H1 (cell line): ENCODE measurements around the gene ELMOD1. TPM values are rescaled to one million over a fixed set of nuclear protein-coding genes. Genes with fewer than 3 reads are reported as not detected.

Source experiments
- BCL11A ChIP-seq, 2 experiments: IDR thresholded peaks; one replicate each; pipeline ENCODE4 v1.6.1; 2011; ENCODE audit warnings: low read depth in 2 of 2, low read length in 2 of 2, mild to moderate bottlenecking in 2 of 2
- CEBPB ChIP-seq: IDR thresholded peaks from 2 replicates; pipeline ENCODE4 v1.6.1; 2012; ENCODE audit warnings: low read depth, low read length
- CHD7 ChIP-seq: fragments of 300-600 bp; sonication (generic); IDR thresholded peaks from 2 replicates; pipeline ENCODE4 v1.7.1; 2012; ENCODE audit warnings: low read length, moderate library complexity, mild to moderate bottlenecking, inconsistent platforms; ENCODE audit not compliant: insufficient replicate concordance
- GABPA ChIP-seq: IDR thresholded peaks from 2 replicates; pipeline ENCODE4 v1.6.1; 2011; ENCODE audit warnings: mild to moderate bottlenecking, low read length, moderate library complexity, borderline replicate concordance; ENCODE audit not compliant: insufficient read depth
- RAD21 ChIP-seq, 2 experiments: IDR thresholded peaks in 1 of 2; conservative IDR thresholded peaks in 1 of 2; 2 replicates each; pipeline ENCODE4 v1.6.1; 2011; ENCODE audit warnings: low read depth in 2 of 2, low read length in 2 of 2, improper control_type of control experiment in 1 of 2, inconsistent platforms in 1 of 2, mild to moderate bottlenecking in 1 of 2, moderate library complexity in 1 of 2
- RBBP5 ChIP-seq: IDR thresholded peaks from 2 replicates; pipeline ENCODE4 v1.7.1; 2012; ENCODE audit warnings: low read depth, mild to moderate bottlenecking, inconsistent platforms, low read length, moderate library complexity, borderline replicate concordance
- RNF2 ChIP-seq: fragments of 200-900, 300-1000 bp; sonication (generic); IDR thresholded peaks from 2 replicates; pipeline ENCODE4 v1.7.1; 2016; ENCODE audit warnings: borderline replicate concordance, low read depth, mild to moderate bottlenecking, antibody characterized with exemption, low read length; ENCODE audit not compliant: poor library complexity, severe bottlenecking; ENCODE audit errors: missing control alignments
- SAP30 ChIP-seq: fragments of 300-600 bp; sonication (generic); IDR thresholded peaks from 2 replicates; pipeline ENCODE4 v1.7.1; 2012; ENCODE audit warnings: low read length, moderate library complexity, mild to moderate bottlenecking, inconsistent platforms; ENCODE audit not compliant: insufficient read depth, insufficient replicate concordance
- SP2 ChIP-seq: IDR thresholded peaks from 2 replicates; pipeline ENCODE4 v1.6.1; 2012; ENCODE audit warnings: mild to moderate bottlenecking, low read length, inconsistent platforms
- SP4 ChIP-seq: IDR thresholded peaks from 2 replicates; pipeline ENCODE4 v1.6.1; 2012; ENCODE audit warnings: low read length, inconsistent platforms
- polyA plus RNA-seq, 7 experiments: library from polyadenylated mRNA; depleted of rRNA in 3 of 7; stranded (reverse) in 5 of 7; unstranded in 2 of 7; fragments of >200 nt in 5 of 7; fragments of 200-250 nt in 2 of 7; gene quantifications; 1 replicate in 5 of 7; 2 replicates in 1 of 7; 4 replicates in 1 of 7; pipeline versions ENCODE4 v1.2.1 to v1.2.3, GENCODE V29; 2011 to 2013; ENCODE audit warnings: missing spikeins in 2 of 7, mixed read lengths in 2 of 7
- total RNA-seq: library from RNA; stranded (reverse); fragmentation: NEBNext Ultra II Directional; extraction: Animal tissue kit (Norgen Biotek cat#: 25700); gene quantifications from 2 replicates; pipeline ENCODE4 v1.2.1, GENCODE V29; 2021

The ELMOD1 gene
- total and polyA plus RNA-seq, 2 of the 8 experiments (the other 6 are each of a cell fraction or from before 2014, with no cell fraction given) = 0.47 to 1.6 TPM

GRCh38 chr11:107583629-107584195 lies 7.2 kb upstream of the ELMOD1 start (continued):
- TF ChIP-seq CHD7 (no peak), RBBP5 (no peak), RAD21 (IDR thresholded peaks at IDR 0.05 in 1 of 2, conservative IDR thresholded peaks at IDR 0.05 in 1 of 2; ENCODE audit: low read depth in 2 of 2, low read length in 2 of 2) (no peak), SP2 (no peak), SP4 (no peak), RNF2 (no peak), CEBPB (no peak), GABPA (no peak), BCL11A (IDR thresholded peaks at IDR 0.05; ENCODE audit: low read depth in 2 of 2, low read length in 2 of 2) (no peak), SAP30 (no peak)
